NOMO-1 treated with dmso at 0.1 percent for 144 hours (cell line): ENCODE data around the gene NFATC1.

Source experiments
- DNase-seq: peaks from one replicate; lab custom pipeline; 2025; ENCODE audit not compliant: unreplicated experiment; lab: John Stamatoyannopoulos, UW

NFATC1 gene

DNA sequence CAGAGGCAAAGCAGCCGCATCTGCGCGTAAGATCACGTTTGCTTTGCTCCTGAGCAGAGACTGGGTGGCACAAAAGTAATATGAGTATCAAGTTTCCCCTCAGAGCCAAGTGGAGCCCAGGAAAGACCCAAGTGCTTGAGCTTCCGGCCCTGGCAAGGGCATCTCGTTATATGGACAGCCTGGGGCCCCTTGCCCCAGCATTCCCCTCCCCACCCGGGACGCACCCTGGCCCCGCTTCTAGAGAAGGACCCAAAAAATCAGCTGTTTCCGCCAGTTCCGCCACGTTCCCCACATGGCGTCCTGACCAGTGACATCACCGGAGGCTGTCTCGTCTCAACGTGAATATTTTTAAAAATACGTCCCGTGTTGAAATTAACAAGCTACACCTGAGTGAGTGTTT, 135.1 kb downstream of the NFATC1 start:
- no peak for DNase-seq

DNA sequence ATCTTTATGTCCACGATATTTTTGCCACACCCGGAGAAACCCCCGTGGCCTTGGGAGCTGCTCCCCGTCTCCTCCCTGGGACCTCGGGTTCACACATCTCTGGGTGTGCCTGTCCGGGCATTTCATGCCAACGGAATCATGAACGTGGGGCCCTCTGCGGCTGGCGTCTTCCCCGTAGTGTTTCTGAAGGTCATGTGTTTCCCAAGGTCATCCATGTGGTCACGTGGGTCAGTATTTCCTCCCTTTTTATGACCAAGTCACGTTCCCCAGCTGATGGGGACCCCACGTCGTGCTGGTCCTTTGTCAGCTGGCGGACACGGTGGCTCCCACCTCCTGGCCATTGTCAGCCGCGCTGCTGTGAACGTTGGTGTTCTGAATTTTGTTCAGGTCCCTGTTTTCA, 135.7 kb downstream of the NFATC1 start:
- no peak for DNase-seq

DNA sequence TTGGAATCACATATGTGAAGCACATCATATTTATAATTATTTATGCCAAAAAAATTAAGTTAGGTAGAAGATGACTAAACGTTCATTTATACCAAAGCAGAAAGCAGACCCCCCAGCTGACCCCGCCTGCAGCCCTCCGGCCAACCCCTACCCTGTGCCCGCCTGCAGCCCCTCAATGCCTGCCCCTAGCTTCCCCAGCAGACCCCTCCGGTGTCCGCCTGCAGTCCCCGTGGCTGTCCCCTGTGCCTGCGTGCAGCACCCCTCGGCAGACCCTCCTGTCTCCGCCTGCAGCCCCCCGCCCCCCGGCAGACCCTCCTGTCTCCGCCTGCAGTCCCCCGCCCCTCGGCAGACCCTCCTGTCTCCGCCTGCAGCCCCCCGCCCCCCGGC, 136.2 kb downstream of the NFATC1 start:
- DNase-seq, result no peak

DNA sequence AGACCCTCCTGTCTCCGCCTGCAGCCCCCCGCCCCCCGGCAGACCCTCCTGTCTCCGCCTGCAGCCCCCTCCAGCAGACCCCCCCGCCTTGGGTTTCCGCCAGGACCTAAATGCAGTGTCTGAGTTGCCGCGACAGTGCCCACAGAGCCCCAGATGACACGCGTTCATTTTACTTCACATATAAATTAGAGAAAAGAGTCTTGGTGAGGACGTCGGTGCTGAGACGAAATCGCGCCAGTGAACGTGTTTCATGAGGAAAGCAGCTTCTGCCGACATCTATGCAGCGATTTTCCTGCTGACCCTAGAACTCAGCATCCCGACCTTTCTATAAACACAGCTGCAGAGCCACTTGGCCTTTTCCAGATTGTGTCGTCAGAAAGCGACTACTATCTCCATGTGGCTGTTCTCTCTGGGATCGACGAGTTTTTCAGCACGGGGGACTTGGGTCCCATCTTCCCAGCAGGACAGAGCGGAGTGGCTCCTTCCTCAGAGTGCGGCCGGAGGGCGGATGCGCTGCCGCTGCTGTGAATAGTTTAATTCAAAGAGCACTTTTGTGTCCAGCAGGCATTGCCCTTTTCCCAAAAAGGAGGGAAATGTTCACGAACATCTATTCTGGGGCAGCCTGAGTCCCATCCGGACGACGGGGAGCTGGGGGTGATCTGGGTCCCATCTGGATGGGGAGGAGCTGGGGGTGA, 136.7 kb downstream of the NFATC1 start:
- DNase-seq, result no peak

DNA sequence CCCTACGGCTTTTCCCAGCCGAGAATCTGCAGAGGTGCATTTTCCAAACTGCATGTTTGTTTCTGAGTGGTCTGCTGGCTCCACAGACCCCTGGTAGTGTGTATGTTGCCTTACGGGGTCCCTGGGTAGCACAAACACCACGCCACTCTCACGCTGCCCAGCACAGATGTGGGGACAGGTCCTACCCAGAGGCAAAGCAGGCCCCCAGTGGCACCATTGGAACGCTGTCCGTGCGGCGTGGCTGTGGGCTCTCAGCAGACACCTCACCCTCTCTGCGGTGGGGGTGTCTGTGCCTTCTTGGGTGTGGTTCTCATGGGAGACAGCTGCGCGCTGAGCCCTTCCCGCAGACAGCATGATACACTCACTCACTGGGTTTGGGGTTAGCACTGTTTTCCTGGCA, 137.4 kb downstream of the NFATC1 start:
- DNase-seq, result no peak

DNA sequence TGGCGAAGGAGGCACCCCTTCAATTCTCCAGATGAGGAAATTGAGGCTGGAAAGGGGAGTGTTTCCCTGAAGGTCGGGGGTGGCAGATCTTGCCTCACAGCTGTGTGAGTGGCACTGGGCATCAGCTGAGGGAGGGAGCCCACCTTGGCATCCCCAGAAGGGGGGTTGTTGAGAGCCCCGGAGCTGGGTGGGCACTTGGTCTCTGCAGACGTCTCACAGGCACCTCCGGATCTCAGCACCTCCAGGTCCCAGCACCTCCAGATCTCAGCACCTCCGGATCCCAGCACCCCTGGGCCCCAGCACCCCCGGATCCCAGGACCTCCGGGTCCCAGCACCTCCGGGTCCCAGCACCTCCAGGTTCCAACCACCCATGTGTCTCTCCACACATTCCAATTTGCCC, 137.9 kb downstream of the NFATC1 start:
- no peak for DNase-seq

DNA sequence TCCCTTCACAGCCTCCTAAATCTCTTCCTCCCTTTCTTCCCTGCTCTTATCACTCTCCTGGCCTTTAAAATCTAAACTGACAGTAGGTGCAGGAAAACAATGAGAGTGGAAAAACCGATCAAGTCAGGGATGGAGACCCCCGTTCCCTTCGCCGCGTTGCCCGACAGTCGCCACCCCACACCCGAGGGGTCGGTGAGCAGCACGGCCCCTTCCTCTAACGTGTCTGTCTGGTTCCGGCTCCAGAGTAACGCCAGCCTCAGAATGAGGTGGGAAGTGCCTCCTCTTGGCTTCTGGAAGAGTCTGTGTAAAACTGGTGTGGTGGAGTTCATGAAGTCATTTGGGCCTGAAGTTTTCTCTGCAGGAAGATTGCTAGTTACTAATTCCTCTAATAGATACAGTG, 138.6 kb downstream of the NFATC1 start:
- DNase-seq, result no peak

DNA sequence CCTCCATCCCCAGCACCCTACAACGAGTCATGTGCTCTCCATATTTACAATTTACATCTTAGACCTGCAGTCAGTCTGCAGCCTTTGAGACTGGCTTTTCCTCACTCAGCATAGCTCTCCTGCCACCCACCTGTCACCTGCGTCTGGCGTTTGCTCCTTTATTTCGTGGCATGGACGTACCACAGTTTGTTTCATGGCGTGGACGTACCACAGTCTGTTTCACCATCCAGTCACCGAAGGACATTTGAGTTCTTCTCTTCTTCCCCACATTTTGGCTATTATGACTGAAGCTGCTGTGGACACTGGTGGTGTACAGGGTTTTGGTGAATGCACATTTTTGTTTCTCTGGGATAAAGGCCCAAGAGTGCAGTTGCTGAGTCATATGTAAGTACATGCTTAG, 142.0 kb downstream of the NFATC1 start:
- DNase-seq, result no peak

DNA sequence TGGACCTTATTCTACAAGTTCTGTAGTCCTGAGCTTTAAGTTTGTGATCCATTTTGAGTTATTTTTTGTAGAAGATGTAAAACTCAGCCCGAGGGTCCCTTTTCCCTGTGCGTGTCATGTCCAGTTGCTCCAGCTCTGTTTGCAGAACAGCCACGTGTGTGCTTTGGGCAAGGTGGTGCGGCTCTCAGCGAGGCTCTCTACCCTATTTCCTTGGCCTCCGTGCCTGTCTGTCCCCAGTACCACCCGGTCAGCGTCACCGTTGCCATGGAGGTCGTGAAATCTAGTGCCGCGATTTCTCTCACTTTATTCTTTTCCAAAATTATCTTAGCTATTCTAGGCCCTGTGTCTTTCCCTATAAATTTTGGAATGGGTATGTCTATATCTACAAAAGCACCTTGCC, 142.9 kb downstream of the NFATC1 start:
- DNase-seq, result no peak

DNA sequence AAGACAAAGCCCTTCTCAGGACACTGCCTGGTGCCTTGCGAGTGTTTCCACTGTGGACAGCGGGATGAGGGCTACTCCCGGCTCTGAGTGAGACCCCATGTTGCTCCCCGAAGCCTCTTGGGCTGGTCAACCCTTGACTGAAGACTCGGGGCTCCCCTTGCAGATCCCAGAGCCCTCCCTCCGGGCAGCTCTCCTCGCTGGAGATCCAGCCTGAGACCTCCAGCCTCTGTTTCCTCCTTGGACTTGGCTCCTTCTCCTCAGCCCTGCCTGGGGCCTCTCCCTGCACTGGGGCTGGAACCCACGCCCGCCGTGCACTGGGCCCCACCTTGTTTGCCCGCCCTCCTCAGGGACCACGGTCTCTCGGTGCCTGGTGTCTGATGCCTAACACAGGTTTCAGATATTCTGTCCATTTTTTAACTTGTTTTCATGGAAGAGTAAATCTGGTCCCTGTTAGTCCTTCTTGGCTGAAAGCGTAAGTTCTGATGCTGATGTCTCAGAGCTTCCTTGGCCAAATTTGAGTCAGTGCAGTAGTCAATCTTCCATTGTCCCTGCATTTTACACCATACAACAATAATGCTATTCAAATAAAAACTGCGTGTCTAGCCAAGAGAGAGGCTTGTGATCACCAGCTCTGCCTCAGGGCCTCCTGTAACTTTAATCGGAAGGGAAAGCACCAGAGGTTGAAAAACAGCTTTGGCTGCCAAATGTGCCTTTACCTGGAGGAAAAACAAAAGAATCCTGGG, 144.6 kb downstream of the NFATC1 start:
- no peak for DNase-seq

DNA sequence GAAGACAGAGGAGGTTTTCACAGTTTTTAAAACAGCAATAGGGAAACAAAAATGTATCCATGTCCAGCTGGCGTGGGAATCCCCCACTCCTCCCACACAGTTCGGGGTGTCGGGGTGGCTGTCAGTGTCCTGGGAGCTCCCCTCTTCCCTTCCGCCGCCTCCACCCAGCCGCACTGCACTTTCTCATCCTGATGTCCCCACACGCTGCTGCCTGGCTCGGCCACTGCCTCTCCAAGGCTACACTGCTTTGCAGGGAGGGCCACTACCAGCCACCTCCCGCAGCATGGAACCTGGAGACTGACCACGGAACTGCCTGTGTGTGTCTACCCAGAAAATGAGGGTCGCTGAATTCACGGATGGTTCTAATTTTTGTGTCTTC, 145.2 kb downstream of the NFATC1 start:
- DNase-seq, result no peak

DNA sequence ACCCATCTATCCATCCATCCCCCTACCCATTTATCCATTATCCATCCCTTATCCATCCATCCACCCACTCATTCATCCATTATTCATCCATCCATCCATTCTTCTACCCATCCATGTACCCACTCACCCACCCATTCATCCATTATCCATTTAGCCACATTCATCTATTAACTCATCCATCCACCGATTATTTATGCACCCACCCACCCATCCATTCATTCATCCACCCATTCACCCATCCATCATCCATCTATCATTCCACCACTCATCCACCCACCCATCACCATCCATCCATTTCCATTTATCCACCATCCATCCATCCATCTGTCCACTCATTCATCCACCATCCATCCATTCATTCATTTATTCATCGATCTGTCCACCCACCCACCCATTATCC, 146.5 kb downstream of the NFATC1 start:
- DNase-seq, result no peak

DNA sequence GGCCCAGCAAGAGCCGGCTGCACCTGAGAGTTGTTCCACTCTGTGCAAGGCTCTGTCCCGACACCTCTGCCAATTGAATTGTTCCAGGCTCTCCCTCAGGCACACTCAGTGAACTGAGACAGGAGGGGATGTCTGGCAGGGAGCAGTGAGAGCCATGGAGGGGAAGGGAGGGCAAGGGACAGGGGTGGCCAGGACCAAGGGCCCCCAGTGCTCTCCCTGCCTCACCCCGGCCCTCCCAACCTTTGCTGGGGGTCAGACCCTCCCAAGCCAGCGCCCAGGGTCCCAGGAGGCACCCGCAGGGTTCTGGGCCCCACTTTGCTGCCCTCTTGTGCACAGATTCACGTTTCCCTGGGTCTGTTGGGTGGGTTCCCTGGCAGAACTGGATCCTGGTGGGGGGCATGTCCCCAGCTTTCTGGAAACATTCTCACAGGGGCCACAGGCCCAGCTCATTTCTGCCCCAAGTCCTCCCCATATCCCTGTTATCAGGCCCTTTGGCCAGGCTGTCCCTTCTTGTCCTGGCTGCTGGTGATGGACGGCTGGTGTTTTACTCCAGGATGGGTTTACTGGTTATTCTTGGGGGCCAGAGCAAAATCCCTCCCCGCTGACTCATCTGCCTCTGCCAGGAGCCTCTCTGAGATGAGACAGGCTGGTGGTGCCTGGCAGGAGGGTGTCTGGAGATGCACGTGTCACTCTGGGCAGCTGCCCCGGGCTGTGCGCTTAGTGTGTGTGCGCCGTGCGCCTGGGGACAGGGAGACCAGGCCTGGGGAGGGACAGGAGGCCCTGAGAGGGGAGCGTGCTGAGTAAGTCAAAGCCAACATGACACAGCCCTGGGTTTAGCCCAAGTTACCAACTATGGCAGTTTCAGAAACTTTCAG, 147.4 kb downstream of the NFATC1 start:
- no peak for DNase-seq

DNA sequence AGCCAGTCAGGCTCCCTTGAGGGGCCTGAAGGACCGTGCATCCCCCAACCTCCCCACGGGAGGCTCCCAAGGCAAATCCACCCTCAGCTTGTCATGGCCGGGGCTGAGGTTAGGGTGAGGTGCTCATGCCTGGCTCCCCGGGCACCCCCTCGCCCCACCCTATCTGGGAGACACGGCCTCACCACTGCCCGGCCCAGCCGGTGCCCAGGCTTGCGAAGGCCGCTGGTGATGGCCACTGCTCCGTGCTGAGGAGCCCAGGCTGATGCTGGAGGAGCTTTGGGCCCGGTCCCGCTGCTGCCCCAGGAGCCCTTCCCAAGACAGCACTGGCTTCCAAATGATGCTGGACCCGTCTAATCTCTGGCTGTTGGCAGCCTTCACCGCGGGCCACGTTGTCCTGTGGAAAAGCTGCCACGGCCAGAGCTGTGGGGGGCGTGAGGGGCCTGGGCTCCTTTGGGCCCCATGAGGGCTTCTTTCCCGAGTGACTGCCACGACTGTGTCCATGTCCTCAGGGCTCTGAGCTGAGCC, 148.2 kb downstream of the NFATC1 start:
- no peak for DNase-seq

DNA sequence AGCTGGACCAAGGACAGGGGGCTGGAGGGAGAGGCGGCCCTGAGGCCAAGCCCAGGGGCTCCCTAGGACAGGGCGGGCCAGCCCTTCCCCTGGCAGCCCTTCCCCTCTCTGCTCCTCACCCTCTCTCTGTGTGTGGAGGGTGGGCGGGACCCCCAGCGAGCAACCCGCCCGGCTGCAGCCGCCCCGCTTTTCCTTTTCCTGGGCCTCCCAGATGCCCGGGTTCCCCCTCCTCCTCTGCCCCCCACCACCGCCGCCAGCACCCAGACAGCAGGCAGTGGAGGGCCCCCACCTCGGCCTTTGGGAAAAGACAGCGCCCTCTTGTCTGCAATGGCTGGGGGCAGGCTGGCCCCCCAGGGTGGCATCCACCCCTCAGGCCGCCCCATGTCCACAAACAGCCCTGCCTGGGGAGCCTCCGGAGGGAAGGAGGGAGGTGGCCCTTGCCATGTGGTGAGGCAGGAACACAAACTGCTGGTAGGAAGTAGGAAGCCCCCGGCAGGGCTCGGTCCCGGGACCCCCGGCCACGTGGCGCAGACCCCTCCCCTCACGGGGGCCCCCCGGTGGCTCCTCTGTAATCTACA, 148.7 kb downstream of the NFATC1 start:
- DNase-seq, result no peak

DNA sequence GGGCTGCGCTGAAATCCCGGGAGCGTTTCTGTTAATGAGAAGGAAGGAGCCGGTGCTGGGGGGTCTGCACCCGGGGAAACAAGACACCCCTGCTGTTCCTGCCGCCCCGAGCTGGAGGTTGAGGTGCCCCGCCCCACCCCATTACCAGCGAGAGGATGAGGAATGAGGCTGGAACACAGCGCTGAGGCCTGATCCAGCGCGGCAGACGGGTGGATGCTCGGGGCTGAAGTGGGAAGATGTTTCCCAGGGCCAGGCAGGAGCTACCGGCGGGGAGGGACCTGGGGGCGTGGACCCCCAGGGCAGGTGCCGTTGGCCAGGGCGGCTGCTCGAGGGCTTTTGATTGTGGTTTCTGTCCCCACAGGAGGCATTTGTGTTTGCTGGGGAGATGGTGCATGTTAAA, 149.5 kb downstream of the NFATC1 start:
- DNase-seq, result no peak

DNA sequence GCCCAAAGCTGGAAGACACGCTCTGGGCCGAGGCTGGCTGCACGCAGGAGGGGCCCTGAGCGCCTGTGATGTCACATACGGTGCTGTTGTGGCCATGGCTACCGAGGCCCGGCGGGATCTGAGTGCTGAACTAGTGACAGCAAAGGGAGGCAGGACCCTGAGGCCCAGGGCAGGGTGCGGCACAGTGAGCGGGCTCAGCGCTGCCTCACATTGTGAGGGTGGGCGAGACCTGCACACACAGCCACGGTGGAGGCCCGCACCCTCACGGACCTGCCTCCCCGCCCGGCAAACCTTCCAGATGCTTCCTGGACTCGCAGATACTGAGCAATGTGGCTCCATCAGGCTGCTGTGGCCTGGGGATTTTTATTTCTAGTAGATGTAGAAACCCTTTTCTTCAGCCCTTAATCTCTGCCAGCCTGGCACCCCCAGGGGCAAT, 150.0 kb downstream of the NFATC1 start:
- DNase-seq, result no peak

DNA sequence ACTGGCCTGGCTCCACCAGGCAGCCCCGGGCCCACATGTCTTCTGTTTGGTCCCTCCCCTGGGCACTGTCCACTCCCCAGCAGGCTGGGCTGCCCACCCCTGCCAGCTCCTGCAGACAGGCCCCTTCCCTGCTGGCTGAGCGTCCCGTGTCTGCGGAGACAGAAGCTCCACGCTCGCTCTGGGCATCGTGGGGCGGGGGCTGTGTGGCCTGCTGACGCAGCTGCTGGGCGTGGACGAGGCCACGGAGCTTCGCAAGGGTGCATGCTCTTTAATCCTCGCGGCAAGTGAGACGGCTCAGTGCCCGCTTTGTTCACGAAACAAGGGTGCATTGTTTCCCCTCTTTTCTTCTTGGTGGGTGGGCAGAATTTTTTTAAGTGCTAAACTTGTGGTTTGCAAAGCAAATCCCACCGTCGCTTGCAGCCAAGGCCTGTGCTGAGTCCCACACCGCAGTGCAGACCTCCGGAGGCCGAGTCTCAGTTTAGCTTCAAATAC, 151.1 kb downstream of the NFATC1 start:
- DNase-seq, result no peak

DNA sequence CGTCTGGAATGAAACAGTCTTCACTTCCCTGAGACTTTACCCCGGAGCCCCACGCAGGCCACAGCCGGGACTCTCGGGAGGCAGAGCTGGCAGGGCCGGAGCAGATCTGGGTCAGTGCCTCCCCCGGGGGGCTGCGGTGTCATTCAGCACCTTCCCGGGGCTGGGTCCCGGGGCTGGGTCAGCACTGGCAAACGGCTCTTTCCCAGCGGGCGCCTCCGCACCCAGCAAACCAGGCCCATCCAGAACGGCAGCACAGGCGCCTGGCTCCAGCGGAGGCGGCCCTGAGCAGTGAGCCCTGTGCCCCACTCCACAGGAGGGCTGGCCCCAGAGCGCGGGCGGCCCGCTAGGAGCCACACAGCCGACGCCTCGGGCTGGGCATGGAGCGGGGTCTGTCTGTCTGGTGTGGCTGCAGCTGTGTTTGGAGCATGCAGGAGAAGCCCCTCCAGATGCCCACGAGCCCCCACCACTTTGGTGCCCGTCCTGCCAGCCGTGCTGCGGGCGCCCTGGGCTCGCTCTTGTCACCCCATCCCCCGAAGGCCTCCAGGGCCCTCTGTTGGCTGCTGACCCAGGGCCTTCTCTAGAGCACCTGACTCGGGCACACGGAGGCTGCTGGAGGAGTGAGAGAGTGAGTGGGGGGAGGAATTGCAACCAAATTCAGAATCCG, 151.8 kb downstream of the NFATC1 start:
- no peak for DNase-seq

DNA sequence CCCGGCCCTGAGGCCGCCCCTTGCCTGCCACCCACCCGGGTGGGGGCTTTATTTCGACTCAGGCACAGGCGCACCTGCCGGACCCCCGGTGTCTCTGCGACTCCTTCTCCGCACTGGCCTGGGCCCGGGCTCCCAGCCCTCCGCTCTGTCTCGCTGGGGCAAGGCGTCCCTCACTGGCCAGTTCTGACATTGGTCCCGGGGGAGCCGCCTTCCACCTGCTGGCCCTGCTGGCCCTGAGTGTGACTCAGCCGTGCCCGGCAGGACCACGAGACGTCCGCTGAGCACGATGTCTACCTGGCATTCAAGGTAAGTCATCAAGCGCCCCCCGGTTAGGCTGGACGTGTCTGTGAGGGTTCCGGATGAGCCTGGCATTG, 152.3 kb downstream of the NFATC1 start:
- no peak for DNase-seq

DNA sequence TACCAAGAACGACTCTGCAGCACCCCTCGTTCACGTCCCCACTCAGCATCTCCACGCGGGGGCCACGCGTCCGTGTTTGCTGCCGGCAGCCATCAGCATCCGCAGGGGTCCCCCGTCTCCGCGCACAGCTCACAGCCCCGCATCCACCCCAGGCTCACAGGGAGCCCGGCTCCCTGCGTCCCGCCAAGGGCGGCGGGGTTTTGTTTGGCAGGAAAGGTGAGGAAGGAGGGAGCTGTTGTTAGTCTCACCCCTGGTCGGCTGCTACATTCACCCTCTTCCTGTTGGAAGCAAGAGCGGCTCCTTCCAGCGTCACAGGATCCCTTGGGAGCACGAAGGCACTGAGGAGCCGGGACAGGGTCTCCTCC, 152.9 kb downstream of the NFATC1 start:
- DNase-seq, result no peak
